ENCODE results near the gene CSF2RB. TPM values are rescaled to one million over a fixed set of nuclear protein-coding genes. Genes with fewer than 3 reads are reported as not detected.

Gene CSF2RB
- total and polyA plus RNA-seq, 10 of the 15 experiments (the other 5 are each of a cell fraction or from before 2014, with no cell fraction given), result 0.82 to 12.5 (median 5.4) TPM

- in situ Hi-C loops (cut with MboI), result no loop called here
- DNase-seq (ENCODE audit: low read depth, low spot score) (no peak), ATAC-seq (peak; percentile 60), FAIRE-seq (peak; percentile 96)
- intact Hi-C loops (cut with micrococcal nuclease; ENCODE audit: unreplicated experiment), result no loop called here
- ChIA-PET POLR2A (interaction anchor here (0.5 kb wide), 1 partner anchor 85 kb away, joined by 7 read pairs; no protein-coding TSS in a partner anchor), CTCF (interaction anchor here (1.2 to 2.6 kb wide), 3 partner anchors 11 to 98 kb away, joined by 3 to 9 read pairs (median 6); no protein-coding TSS in a partner anchor), SMC1A (ENCODE audit: uncharacterized antibody, unreplicated experiment) (interaction anchor here (1.1 kb wide), 1 partner anchor 14 kb away, joined by 4 read pairs; no protein-coding TSS in a partner anchor), RAD21 (ENCODE audit: unreplicated experiment) (interaction anchor here (1.3 kb wide), 1 partner anchor 9 kb away, joined by 4 read pairs; no protein-coding TSS in a partner anchor)
- Histone ChIP-seq H3K36me3 (ENCODE audit: control insufficient read depth in 2 of 2, insufficient read depth in 2 of 2, low read length in 1 of 2) (no peaks in the 10 kb centered on the region), H3K4me3 (no peak overlapping the region), H3K27ac (ENCODE audit: control insufficient read depth, insufficient read depth) (0 out of 2 replicates have a peak overlapping the region, but pooled peaks have one; percentile 7), H2AFZ (ENCODE audit: control insufficient read depth, low read depth, low read length) (no peak overlapping the region; the same call in 1 of the 2 replicates), H3K9me3 (replicated peaks; ENCODE audit: control insufficient read depth, insufficient read depth, low read length) (peaks cover 1% of the 10 kb centered on the region; the same call in 2 of the 3 replicates), H3K4me2 (ENCODE audit: control insufficient read depth, insufficient read depth) (peak overlapping the region; percentile 72), H3K4me1 (ENCODE audit: control insufficient read depth, insufficient read depth, low read length) (peaks cover 17% of the 10 kb centered on the region), H4K20me1 (ENCODE audit: control insufficient read depth, insufficient read depth) (no peaks in the 10 kb centered on the region), H3K27me3 (replicated peaks in 1 of 2; ENCODE audit: control insufficient read depth in 2 of 2, insufficient read depth in 2 of 2, low read length in 1 of 2) (no peaks in the 10 kb centered on the region), H3K79me2 (ENCODE audit: control insufficient read depth, insufficient read depth, low read length) (no peaks in the 10 kb centered on the region), H3K9ac (ENCODE audit: control insufficient read depth, insufficient read depth, low read length) (no peak overlapping the region)
- no TSS peak for BruUV-seq (replicated peaks)
- 14% methylated on average over 10 of the region's 10 CpGs for WGBS (ENCODE audit: insufficient coverage, insufficient replicate concordance, low lambda C conversion rate, missing lambda C conversion rate)
- TF ChIP-seq ZNF217 (IDR thresholded peaks at IDR 0.05) (no peak), RCOR1 (conservative IDR thresholded peaks at IDR 0.05; ENCODE audit: low read depth, low read length) (no peak), SPI1 (IDR thresholded peaks at IDR 0.05; ENCODE audit: borderline replicate concordance, insufficient read depth, low read depth, low read length) (no peak), KLF5 (IDR thresholded peaks at IDR 0.05; ENCODE audit: partially characterized antibody) (no peak), GATAD2B (conservative IDR thresholded peaks at IDR 0.05; ENCODE audit: low read depth) (no peak), ZNF592 (IDR thresholded peaks at IDR 0.05) (no peak), E2F8 (IDR thresholded peaks at IDR 0.05; ENCODE audit: low read depth, partially characterized antibody) (no peak), JUNB (IDR thresholded peaks at IDR 0.05) (no peak), ZNF384 (IDR thresholded peaks at IDR 0.05; ENCODE audit: borderline replicate concordance, low read depth, low read length) (no peak), MXI1 (IDR thresholded peaks at IDR 0.05; ENCODE audit: low read depth, low read length) (no peak), LARP7 (IDR thresholded peaks at IDR 0.05) (no peak), ZBTB11 (CRISPR knock-in tag; IDR thresholded peaks at IDR 0.05) (no peak)
Measured at GRCh38 chr22:36954251-36955014, 41.0 kb downstream of the CSF2RB start.

All from GM12878 (cell line).